Lower leg skin (tissue), 4 donors: ENCODE measurements around the gene SERAC1. TPM values are rescaled to one million over a fixed set of nuclear protein-coding genes. Genes with fewer than 3 reads are reported as not detected.
"Not testable (repeated sequence)": the region's sequence is repeated elsewhere in the genome, so short reads cannot be mapped to it uniquely, and the experiment has no call there.

Source experiments
- DNase-seq, 2 donors: peaks; one replicate each; pipeline ENCODE4 v3.0.0-alpha.2; 2019; ENCODE audit warnings: low spot score in 2 of 2
- H3K4me3 ChIP-seq: fragments of 200-600 bp; sonication (generic); 2 replicates; pipeline ENCODE4 v1.5.1; 2017; ENCODE audit warnings: mild to moderate bottlenecking, low read depth; ENCODE audit not compliant: poor library complexity, severe bottlenecking
- POLR2A ChIP-seq, 2 donors: fragments of 450-650 bp; IDR thresholded peaks; one replicate each; pipeline ENCODE4 v1.6.1; 2016 to 2017; ENCODE audit warnings: antibody characterized with exemption in 2 of 2, mild to moderate bottlenecking in 1 of 2, moderate library complexity in 1 of 2
- WGBS, 2 donors: methylation state at CpG; one replicate each; pipeline ENCODE4 v1.1.5; 2018; 5-methylcytosine and 5-hydroxymethylcytosine counted together
- intact Hi-C: fragments of 100-400 bp; cut with DNase I; formaldehyde crosslinking; loops from one replicate; pipeline ENCODE4 v1.15.0; 2023; ENCODE audit warnings: low total_unique reads
- total RNA-seq, 4 donors: library from RNA; depleted of rRNA; stranded (reverse); fragments of >200 nt; gene quantifications; one replicate each; pipeline ENCODE4 v1.1.0, GENCODE V29; 2016
- TF ChIP-seq, protein P1 (sequence below), 3 donors: fragments of 450-650 bp; IDR thresholded peaks; one replicate each; pipeline ENCODE4 v1.5.1; 2016; ENCODE audit warnings: antibody characterized with exemption in 3 of 3, mild to moderate bottlenecking in 3 of 3, moderate library complexity in 2 of 3

SERAC1 gene
- total RNA-seq: 10 to 100 TPM in 3 of 4 donors, 1 to 10 TPM in 1; 9.2 to 13.9 (median 11.0) TPM

DNA sequence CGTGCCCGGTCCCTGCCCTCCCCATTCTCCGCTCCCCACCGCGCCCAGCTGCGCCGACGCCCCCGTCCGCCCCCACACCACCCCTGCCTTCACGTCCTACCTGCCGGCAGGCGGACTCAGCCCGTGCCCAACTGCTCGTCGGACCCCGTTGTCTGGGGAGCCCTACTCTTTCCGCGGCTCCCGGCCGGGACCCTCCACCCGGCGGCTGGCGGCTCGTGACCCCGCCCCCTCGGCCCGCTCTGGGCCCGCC lies at the start of gene SERAC1:
Gene SERAC1 (minus strand): TSS at position 223 of the 250 bp plus-strand sequence. CDS start 9,899 bp downstream, outside the sequence.
- TF ChIP-seq, protein P1, sequence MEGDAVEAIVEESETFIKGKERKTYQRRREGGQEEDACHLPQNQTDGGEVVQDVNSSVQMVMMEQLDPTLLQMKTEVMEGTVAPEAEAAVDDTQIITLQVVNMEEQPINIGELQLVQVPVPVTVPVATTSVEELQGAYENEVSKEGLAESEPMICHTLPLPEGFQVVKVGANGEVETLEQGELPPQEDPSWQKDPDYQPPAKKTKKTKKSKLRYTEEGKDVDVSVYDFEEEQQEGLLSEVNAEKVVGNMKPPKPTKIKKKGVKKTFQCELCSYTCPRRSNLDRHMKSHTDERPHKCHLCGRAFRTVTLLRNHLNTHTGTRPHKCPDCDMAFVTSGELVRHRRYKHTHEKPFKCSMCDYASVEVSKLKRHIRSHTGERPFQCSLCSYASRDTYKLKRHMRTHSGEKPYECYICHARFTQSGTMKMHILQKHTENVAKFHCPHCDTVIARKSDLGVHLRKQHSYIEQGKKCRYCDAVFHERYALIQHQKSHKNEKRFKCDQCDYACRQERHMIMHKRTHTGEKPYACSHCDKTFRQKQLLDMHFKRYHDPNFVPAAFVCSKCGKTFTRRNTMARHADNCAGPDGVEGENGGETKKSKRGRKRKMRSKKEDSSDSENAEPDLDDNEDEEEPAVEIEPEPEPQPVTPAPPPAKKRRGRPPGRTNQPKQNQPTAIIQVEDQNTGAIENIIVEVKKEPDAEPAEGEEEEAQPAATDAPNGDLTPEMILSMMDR (IDR thresholded peaks at IDR 0.05): no peak
- no peak for TF ChIP-seq POLR2A (IDR thresholded peaks at IDR 0.05)
- WGBS, 2 donors: 0% methylated on average over 4 to 10 of the region's 29 CpGs
- peak within 1 kb of the TSS; percentile 59 for H3K4me3 ChIP-seq
- intact Hi-C loops: no loop called here
- no peak for DNase-seq

DNA sequence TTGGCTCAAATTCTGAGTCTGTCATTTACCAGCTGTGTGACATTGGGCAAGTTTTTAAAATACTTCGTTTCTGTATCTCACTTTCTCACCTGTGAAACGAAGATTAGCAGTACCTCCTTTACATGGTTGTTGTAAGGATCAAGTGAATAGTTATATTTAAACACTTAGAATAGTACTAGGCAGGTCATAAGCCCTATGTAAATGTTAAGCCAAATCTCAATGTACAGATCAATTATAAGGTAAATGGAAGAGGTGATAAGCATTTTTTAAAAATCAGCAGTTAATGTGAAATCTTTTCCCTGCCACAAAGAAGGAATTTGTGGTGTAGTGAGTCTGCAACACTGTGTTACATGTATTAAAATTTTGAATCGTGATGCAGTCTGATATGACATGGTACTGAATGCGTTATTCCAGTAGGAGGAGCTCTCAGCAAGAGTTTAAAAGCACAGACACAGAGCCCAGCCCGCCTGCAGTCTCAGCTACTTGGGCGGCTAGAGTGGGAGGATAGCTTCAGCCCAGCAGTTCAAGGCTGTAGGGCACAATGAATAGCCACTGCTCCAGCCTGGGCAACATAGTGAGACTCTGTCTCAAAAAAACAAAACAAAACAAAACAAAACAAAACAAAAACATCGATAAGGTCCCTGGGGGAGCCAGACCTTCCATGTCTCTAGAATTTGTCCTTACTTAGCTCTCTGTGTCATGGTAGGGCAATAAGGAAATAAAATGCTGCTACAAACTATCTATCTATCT lies 46.0 kb upstream of the SERAC1 start:
- no peak overlapping the region for H3K4me3 ChIP-seq
- intact Hi-C loops: no loop called here
- TF ChIP-seq POLR2A (IDR thresholded peaks at IDR 0.05): no peak
- TF ChIP-seq, protein P1 (IDR thresholded peaks at IDR 0.05): no peak
- WGBS, 2 donors: 14 to 17% methylated on average over 7 of the region's 7 CpGs
- DNase-seq: peak in 1 of 2 donors; percentile 54

GRCh38 chr6:158211273-158212055 lies 43.4 kb upstream of the SERAC1 start:
- TF ChIP-seq, protein P1 (IDR thresholded peaks at IDR 0.05): no peak
- TF ChIP-seq POLR2A (IDR thresholded peaks at IDR 0.05): no peak
- no peak overlapping the region for H3K4me3 ChIP-seq
- intact Hi-C loops: no loop called here
- 90 to 91% methylated on average over 3 of the region's 3 CpGs for WGBS, 2 donors
- no peak for DNase-seq

GRCh38 chr6:158209582-158210333 lies 41.7 kb upstream of the SERAC1 start:
- WGBS, 2 donors: 96% methylated on average over 29 to 46 of the region's 52 CpGs
- intact Hi-C loops, DNase-seq, H3K4me3 ChIP-seq: not testable (repeated sequence)

DNA sequence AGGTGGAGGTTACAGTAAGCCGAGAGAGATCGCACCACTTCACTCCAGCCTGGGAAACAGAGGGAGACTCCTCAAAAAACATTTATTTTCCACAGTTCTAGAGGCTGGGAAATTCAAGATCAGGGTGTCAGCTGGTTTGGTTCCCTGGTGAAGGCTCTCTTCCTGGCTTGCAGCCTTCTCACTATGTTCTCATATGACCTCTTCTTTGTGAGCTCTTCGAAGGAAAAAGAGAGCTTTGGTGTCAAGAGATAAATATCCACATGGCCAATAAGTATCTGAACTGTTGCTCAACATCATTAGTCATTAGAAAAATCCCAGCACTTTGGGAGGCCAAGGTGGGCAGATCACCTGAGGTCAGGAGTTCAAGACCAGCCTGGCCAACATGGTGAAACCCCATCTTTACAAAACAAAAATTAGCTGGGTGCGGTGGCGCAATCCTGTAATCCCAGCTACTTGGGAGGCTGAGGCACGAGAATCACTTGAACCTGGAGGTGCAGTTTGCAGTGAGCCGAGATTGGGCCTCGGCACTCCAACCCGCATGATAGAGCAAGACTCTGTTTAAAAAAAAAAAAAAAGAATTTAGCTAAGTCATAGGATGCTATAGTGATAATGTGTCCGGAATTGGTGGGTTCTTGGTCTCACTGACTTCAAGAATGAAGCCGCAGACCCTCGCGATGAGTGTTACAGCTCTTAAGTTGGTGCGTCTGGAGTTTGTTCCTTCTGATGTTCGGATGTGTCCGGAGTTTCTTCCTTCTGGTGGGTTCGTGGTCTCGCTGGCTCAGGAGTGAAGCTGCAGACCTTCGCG lies 40.4 kb upstream of the SERAC1 start:
- DNase-seq, intact Hi-C loops, H3K4me3 ChIP-seq: not testable (repeated sequence)
- WGBS, 2 donors: 89 to 91% methylated on average over 20 of the region's 20 CpGs

GRCh38 chr6:158207422-158207788 lies 39.3 kb upstream of the SERAC1 start:
- 60 to 66% methylated on average over 3 of the region's 3 CpGs for WGBS, 2 donors
- TF ChIP-seq POLR2A (IDR thresholded peaks at IDR 0.05): no peak
- TF ChIP-seq, protein P1 (IDR thresholded peaks at IDR 0.05): no peak
- H3K4me3 ChIP-seq: no peak overlapping the region
- intact Hi-C loops: no loop called here
- no peak for DNase-seq
